Naive thymus-derived CD4-positive, alpha-beta T cell (primary cell): ENCODE results near the gene VAV3. TPM values are rescaled to one million over a fixed set of nuclear protein-coding genes. Genes with fewer than 3 reads are reported as not detected.

Experiments
- ATAC-seq: fragments of 150-1000 bp; cut with Tn5 transposase; 2 replicates; pipeline ENCODE4 v1.10.0; 2021; ENCODE audit warnings: mild to moderate bottlenecking, moderate library complexity
- CTCF ChIA-PET: fragments of 350-600 bp; sonication (Branson Sonifier 250); formaldehyde crosslinking; loops from one replicate; lab custom pipeline; 2021; ENCODE audit warnings: antibody characterized with exemption; lab: Charles Lee
- POLR2A ChIA-PET: fragments of 350-600 bp; sonication (Branson Sonifier 250); formaldehyde crosslinking; loops from one replicate; lab custom pipeline; 2021; ENCODE audit warnings: antibody characterized with exemption, inconsistent platforms; lab: Charles Lee
- DNase-seq, 9 donors: peaks; one replicate each; pipeline versions ENCODE4 v3.0.0 to v3.0.0-alpha.2; 2020 to 2022; ENCODE audit warnings: mixed read lengths in 1 of 9
- H3K27ac ChIP-seq: one replicate; pipeline ENCODE4 v1.7.0; 2013; ENCODE audit warnings: mild to moderate bottlenecking, low read depth, low read length, moderate library complexity
- H3K27me3 ChIP-seq, 2 donors: one replicate each; pipeline ENCODE4 v1.7.0; 2013; ENCODE audit warnings: low read length in 2 of 2, mild to moderate bottlenecking in 2 of 2, moderate library complexity in 2 of 2; ENCODE audit not compliant: control insufficient read depth in 2 of 2, insufficient read depth in 2 of 2
- H3K36me3 ChIP-seq, 3 experiments: 1 replicate in 2 of 3; 2 replicates in 1 of 3; pipeline ENCODE4 v1.7.0; 2013; ENCODE audit warnings: low read length in 3 of 3, mild to moderate bottlenecking in 3 of 3, moderate library complexity in 1 of 3; ENCODE audit not compliant: insufficient read depth in 3 of 3, control insufficient read depth in 2 of 3
- H3K4me1 ChIP-seq, 2 donors: one replicate each; pipeline ENCODE4 v1.7.0; 2013; ENCODE audit warnings: low read length in 2 of 2, mild to moderate bottlenecking in 2 of 2, moderate library complexity in 1 of 2; ENCODE audit not compliant: control insufficient read depth in 2 of 2, insufficient read depth in 2 of 2
- H3K4me3 ChIP-seq: 2 replicates; pipeline ENCODE4 v1.7.0; 2013; ENCODE audit warnings: mild to moderate bottlenecking, low read length
- H3K9me3 ChIP-seq, 3 experiments: 1 replicate in 2 of 3; 2 replicates in 1 of 3; pipeline ENCODE4 v1.7.0; 2013; ENCODE audit warnings: low read length in 3 of 3; ENCODE audit not compliant: control insufficient read depth in 2 of 3
- H3K27ac Mint-ChIP-seq, 9 donors: one replicate each; pipeline ENCODE4 v1.8.0; 2020 to 2022; ENCODE audit warnings: mixed read lengths in 9 of 9, mild to moderate bottlenecking in 8 of 9, moderate library complexity in 5 of 9, inconsistent platforms in 2 of 9
- H3K27me3 Mint-ChIP-seq, 5 donors: one replicate each; pipeline ENCODE4 v1.8.0; 2021 to 2022; ENCODE audit warnings: mixed read lengths in 5 of 5, mild to moderate bottlenecking in 1 of 5
- H3K36me3 Mint-ChIP-seq, 5 donors: one replicate each; pipeline ENCODE4 v1.8.0; 2020 to 2022; ENCODE audit warnings: mixed read lengths in 5 of 5, mild to moderate bottlenecking in 3 of 5, inconsistent platforms in 1 of 5
- H3K4me1 Mint-ChIP-seq, 7 donors: one replicate each; pipeline ENCODE4 v1.8.0; 2020 to 2022; ENCODE audit warnings: mixed read lengths in 7 of 7, mild to moderate bottlenecking in 3 of 7, inconsistent platforms in 1 of 7
- H3K4me3 Mint-ChIP-seq, 10 donors: one replicate each; pipeline ENCODE4 v1.8.0; 2020 to 2022; ENCODE audit warnings: mild to moderate bottlenecking in 10 of 10, mixed read lengths in 10 of 10, moderate library complexity in 6 of 10, inconsistent platforms in 2 of 10
- H3K9me3 Mint-ChIP-seq, 11 donors: one replicate each; pipeline ENCODE4 v1.8.0; 2020 to 2022; ENCODE audit warnings: mixed read lengths in 11 of 11, mild to moderate bottlenecking in 4 of 11, inconsistent platforms in 1 of 11, moderate library complexity in 1 of 11
- intact Hi-C, 2 donors: fragments of 100-400 bp; cut with micrococcal nuclease; formaldehyde crosslinking; loops; one replicate each; pipeline ENCODE4 v1.15.1; 2023
- polyA plus RNA-seq, 2 donors: library from polyadenylated mRNA; unstranded; fragments of 300-500 nt; fragmentation: Illumina TruSeq; gene quantifications; one replicate each; pipeline ENCODE4 v1.2.3, GENCODE V29; 2021
- total RNA-seq, 6 experiments: library from RNA in 5 of 6; stranded (reverse) in 5 of 6; gene quantifications; 1 replicate in 5 of 6; 2 replicates in 1 of 6; pipeline ENCODE4 v1.2.3 and lab custom pipeline; 2021 to 2026

VAV3 gene
- total and polyA plus RNA-seq, 7 experiments from 2014 or later = 1.3 to 23.2 (median 2.7) TPM

- Histone ChIP-seq H3K36me3 (no peaks in the 10 kb centered on the region), H3K4me1 (no peaks in the 10 kb centered on the region), H3K9me3 (no peaks in the 10 kb centered on the region), H3K27ac (no peak overlapping the region), H3K4me3 (no peak overlapping the region), H3K27me3 (no peaks in the 10 kb centered on the region)
- DNase-seq (no peak), ATAC-seq (no peak)
- no peak overlapping the region for H3K4me3 Mint-ChIP-seq
- H3K36me3 Mint-ChIP-seq = no peaks in the 10 kb centered on the region
- peaks cover 3 to 24% (median 14%) of the 10 kb centered on the region in 5 donors for H3K27me3 Mint-ChIP-seq
- H3K9me3 Mint-ChIP-seq = peaks cover 0 to 2% (median 0%) of the 10 kb centered on the region in 11 donors
- peaks cover 0 to 2% (median 0%) of the 10 kb centered on the region in 7 donors for H3K4me1 Mint-ChIP-seq
- CTCF ChIA-PET = no interaction called here
- no peak overlapping the region for H3K27ac Mint-ChIP-seq
- POLR2A ChIA-PET = no interaction called here
- intact Hi-C loops = no loop called here
Measured at GRCh38 chr1:107541412-107541811, 423.6 kb downstream of the VAV3 start.

- Mint-ChIP-seq H3K27ac (no peak overlapping the region), H3K4me3 (no peak overlapping the region), H3K4me1 (peaks cover 0 to 2% (median 0%) of the 10 kb centered on the region in 7 donors), H3K27me3 (peaks cover 3 to 26% (median 17%) of the 10 kb centered on the region in 5 donors), H3K9me3 (peaks cover 0 to 2% (median 0%) of the 10 kb centered on the region in 11 donors), H3K36me3 (no peaks in the 10 kb centered on the region)
- intact Hi-C loops = no loop called here
- Histone ChIP-seq H3K27me3 (no peaks in the 10 kb centered on the region), H3K4me3 (no peak overlapping the region), H3K4me1 (no peaks in the 10 kb centered on the region), H3K36me3 (no peaks in the 10 kb centered on the region), H3K27ac (no peak overlapping the region), H3K9me3 (no peaks in the 10 kb centered on the region)
- CTCF ChIA-PET = no interaction called here
- POLR2A ChIA-PET = no interaction called here
- ATAC-seq = no peak
- no peak for DNase-seq
Measured at GRCh38 chr1:107538502-107538901, 426.5 kb downstream of the VAV3 start.

DNA sequence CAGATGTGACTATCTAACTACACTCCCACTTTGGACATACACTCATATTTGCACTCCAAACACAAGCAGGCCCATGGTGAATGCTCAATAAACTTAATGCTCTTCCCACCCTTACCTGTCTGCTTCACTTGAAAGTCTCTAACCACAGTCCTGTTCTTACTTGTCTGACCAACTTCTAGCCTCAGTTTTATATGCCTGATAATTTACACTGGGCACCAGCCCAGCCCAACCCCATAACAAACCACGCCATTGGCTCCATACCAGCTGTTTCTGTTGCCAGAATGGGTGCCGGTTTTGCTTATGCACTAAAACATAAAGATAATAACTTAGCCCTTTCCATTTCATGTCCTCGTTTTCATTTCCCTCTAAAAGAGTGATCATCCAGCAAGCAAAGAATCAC lies 428.7 kb downstream of the VAV3 start:
- no peaks in the 10 kb centered on the region for H3K4me1 ChIP-seq
- intact Hi-C loops = no loop called here
- H3K27me3 Mint-ChIP-seq = peaks cover 3 to 22% (median 6%) of the 10 kb centered on the region in 5 donors
- CTCF ChIA-PET = no interaction called here
- H3K9me3 ChIP-seq = no peaks in the 10 kb centered on the region
- H3K36me3 Mint-ChIP-seq = no peaks in the 10 kb centered on the region
- H3K27ac Mint-ChIP-seq = no peak overlapping the region
- no peaks in the 10 kb centered on the region for H3K36me3 ChIP-seq
- peaks cover 0 to 2% (median 0%) of the 10 kb centered on the region in 7 donors for H3K4me1 Mint-ChIP-seq
- POLR2A ChIA-PET = no interaction called here
- no peak overlapping the region for H3K4me3 Mint-ChIP-seq
- H3K4me3 ChIP-seq = no peak overlapping the region
- no peak overlapping the region for H3K27ac ChIP-seq
- ATAC-seq (no peak), DNase-seq (no peak)
- H3K27me3 ChIP-seq = no peaks in the 10 kb centered on the region
- H3K9me3 Mint-ChIP-seq = peaks cover 0 to 2% (median 0%) of the 10 kb centered on the region in 11 donors

DNA sequence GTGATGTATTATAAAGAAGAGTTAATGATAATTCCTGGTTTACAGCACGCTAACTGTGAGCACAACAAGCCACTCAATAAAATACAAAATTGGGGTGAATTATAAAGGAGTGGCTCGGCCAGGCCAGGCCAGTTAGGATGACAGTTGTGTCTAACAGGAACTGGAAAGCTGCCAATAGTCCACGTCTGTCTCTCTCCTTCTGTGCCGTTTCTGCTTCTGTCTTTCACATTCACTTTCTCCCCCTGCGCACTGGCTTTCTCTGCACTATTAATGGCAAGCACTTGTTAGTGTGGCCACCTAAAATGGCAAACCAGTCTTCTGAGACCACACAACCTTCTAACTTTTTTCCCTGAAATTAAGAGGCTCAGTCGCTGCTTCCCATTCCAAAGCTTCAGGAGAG lies 429.9 kb downstream of the VAV3 start:
- H3K27me3 Mint-ChIP-seq = peaks cover 4 to 15% (median 7%) of the 10 kb centered on the region in 5 donors
- no peaks in the 10 kb centered on the region for H3K36me3 Mint-ChIP-seq
- Histone ChIP-seq H3K36me3 (no peaks in the 10 kb centered on the region), H3K9me3 (no peaks in the 10 kb centered on the region), H3K4me3 (no peak overlapping the region), H3K27ac (no peak overlapping the region), H3K27me3 (no peaks in the 10 kb centered on the region), H3K4me1 (no peaks in the 10 kb centered on the region)
- peaks cover 0 to 2% (median 0%) of the 10 kb centered on the region in 11 donors for H3K9me3 Mint-ChIP-seq
- ChIA-PET CTCF (no interaction called here), POLR2A (no interaction called here)
- no peak overlapping the region for H3K27ac Mint-ChIP-seq
- ATAC-seq (no peak), DNase-seq (no peak)
- intact Hi-C loops = no loop called here
- no peak overlapping the region for H3K4me3 Mint-ChIP-seq
- peaks cover 0 to 2% (median 0%) of the 10 kb centered on the region in 7 donors for H3K4me1 Mint-ChIP-seq

DNA sequence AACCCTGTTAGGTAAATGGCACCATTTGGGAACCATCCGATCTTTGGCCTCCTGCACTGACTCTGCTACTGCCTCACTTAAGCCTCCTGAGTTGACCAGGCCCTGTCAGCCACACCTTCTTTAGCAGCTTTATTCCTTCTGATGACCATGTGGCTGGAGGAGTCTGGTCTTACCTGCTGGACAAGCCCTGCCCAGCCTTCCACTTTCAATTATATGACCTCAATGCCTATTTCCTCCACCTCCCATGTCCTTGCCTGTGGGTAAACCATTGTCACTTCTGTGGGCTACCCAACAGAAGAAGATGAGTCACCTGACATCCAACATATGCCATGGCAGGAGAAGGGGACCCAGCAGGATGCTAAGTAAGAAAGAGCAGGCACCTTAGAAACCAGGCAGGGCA lies 430.3 kb downstream of the VAV3 start:
- Histone ChIP-seq H3K9me3 (no peaks in the 10 kb centered on the region), H3K36me3 (no peaks in the 10 kb centered on the region), H3K27ac (no peak overlapping the region), H3K4me1 (no peaks in the 10 kb centered on the region), H3K27me3 (no peaks in the 10 kb centered on the region), H3K4me3 (no peak overlapping the region)
- peaks cover 6 to 18% (median 9%) of the 10 kb centered on the region in 5 donors for H3K27me3 Mint-ChIP-seq
- ATAC-seq (no peak), DNase-seq (no peak)
- intact Hi-C loops = no loop called here
- ChIA-PET POLR2A (no interaction called here), CTCF (no interaction called here)
- H3K4me1 Mint-ChIP-seq = peaks cover 0 to 2% (median 0%) of the 10 kb centered on the region in 7 donors
- no peak overlapping the region for H3K4me3 Mint-ChIP-seq
- H3K9me3 Mint-ChIP-seq = peaks cover 0 to 2% (median 0%) of the 10 kb centered on the region in 11 donors
- no peaks in the 10 kb centered on the region for H3K36me3 Mint-ChIP-seq
- no peak overlapping the region for H3K27ac Mint-ChIP-seq

DNA sequence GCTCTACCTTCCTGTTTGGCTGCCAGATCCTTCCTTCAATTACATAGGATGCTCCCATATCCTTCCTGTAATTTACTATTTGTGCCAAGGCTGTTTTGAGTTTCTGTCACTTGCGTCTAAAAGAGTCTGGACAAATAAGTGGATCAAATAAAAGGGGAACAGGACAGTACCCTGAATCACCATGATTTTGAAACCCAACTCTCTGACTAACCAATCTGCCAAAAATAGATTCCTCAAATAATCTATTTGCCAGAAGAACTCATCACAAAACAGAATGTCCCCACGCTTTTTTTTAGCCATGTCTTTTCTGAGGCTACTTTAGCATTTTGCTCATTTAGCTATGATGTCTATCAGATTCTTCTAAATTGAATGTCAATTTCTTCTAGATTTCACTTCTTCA lies 431.5 kb downstream of the VAV3 start:
- no peak for DNase-seq
- no peak overlapping the region for H3K4me3 Mint-ChIP-seq

DNA sequence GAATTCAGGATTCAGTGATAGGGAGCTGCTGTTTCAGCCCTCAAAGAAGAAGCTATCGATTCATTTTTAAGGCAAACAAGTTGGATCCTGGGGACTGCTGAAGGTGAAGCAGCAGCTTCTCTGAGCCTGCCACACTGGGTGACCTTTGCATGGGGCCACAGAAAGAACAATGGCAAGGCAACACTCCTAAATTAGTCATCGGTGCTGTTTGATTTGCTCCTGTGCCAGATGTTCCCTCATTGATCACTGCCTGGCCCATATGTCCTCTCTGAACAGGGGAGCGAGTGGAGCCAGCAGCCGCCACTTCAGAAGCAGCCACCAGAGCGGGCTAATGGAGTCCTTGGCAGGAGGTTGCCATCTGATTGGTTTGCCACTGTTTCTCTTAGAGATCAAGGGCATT lies 432.7 kb downstream of the VAV3 start:
- H3K27me3 Mint-ChIP-seq = peaks cover 15 to 29% (median 16%) of the 10 kb centered on the region in 5 donors
- no peaks in the 10 kb centered on the region for H3K27me3 ChIP-seq
- peaks cover 0 to 2% (median 0%) of the 10 kb centered on the region in 7 donors for H3K4me1 Mint-ChIP-seq
- no peak overlapping the region for H3K4me3 Mint-ChIP-seq
- H3K36me3 ChIP-seq = no peaks in the 10 kb centered on the region
- no peak overlapping the region for H3K4me3 ChIP-seq
- H3K4me1 ChIP-seq = no peaks in the 10 kb centered on the region
- DNase-seq (no peak), ATAC-seq (no peak)
- ChIA-PET CTCF (no interaction called here), POLR2A (no interaction called here)
- H3K36me3 Mint-ChIP-seq = no peaks in the 10 kb centered on the region
- H3K27ac Mint-ChIP-seq = no peak overlapping the region
- no peaks in the 10 kb centered on the region for H3K9me3 Mint-ChIP-seq
- H3K27ac ChIP-seq = no peak overlapping the region
- no peaks in the 10 kb centered on the region for H3K9me3 ChIP-seq
- intact Hi-C loops = no loop called here

More for the DNA sequence above, 431.5 kb downstream of the VAV3 start:
- H3K36me3 Mint-ChIP-seq = no peaks in the 10 kb centered on the region
- H3K4me1 Mint-ChIP-seq = peaks cover 0 to 2% (median 0%) of the 10 kb centered on the region in 7 donors
- Histone ChIP-seq H3K9me3 (no peaks in the 10 kb centered on the region), H3K4me3 (no peak overlapping the region), H3K4me1 (no peaks in the 10 kb centered on the region), H3K27ac (no peak overlapping the region), H3K27me3 (no peaks in the 10 kb centered on the region), H3K36me3 (no peaks in the 10 kb centered on the region)
- no peak overlapping the region for H3K27ac Mint-ChIP-seq
- no peaks in the 10 kb centered on the region for H3K9me3 Mint-ChIP-seq
- no peak for ATAC-seq
- ChIA-PET CTCF (no interaction called here), POLR2A (no interaction called here)
- H3K27me3 Mint-ChIP-seq = peaks cover 10 to 22% (median 13%) of the 10 kb centered on the region in 5 donors
- intact Hi-C loops = no loop called here
